HG03521 (cell line): ENCODE data around the gene PTPRJ.
"Not testable (repeated sequence)": the region's sequence is repeated elsewhere in the genome, so short reads cannot be mapped to it uniquely, and the experiment has no call there.

ENCODE experiments used
- ATAC-seq: cut with Tn5 transposase; IDR thresholded peaks from one replicate; pipeline ENCODE4 v1.9.1; 2021; ENCODE audit warnings: mild to moderate bottlenecking, moderate library complexity; ENCODE audit not compliant: unreplicated experiment

The PTPRJ gene

DNA sequence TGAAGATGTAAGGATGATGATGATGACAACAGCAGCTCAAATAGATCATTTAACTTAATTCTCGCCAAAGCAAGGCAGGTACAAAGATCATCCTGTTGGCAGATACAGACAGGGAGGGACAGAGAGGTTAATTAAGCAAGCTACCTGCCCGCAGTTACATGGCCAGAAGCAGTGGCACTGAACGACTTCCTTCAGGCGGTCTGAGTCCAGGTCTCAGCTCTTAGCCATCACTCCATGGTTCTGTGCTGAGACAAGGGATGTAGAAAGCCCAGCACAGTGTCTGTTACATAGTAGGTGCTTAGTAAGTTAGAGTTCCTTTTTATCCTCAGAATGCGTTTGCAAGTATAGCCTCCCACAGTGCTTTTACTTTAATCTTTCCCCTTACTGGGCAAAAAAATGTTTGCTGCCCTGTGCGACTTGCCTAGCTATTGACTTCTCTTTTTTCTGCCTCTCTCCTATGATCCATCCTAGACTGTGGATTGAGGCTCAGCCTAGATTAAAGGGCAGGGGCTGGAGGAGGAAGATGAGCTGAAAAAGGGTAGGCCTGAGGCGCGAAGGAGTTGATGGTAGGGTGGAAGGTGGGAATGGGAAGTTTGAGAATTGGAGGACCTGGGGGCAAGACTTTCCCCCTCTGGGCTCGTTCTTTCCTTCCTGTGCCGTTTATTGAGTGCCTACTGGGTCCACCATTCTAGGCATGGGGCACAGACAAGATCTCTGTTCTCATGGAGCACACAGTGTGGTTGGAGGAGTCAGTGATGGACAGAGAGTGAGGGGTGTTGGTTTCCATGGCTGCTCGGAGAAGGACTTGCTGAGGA lies 128.1 kb downstream of the PTPRJ start:
- ATAC-seq = no peak

DNA sequence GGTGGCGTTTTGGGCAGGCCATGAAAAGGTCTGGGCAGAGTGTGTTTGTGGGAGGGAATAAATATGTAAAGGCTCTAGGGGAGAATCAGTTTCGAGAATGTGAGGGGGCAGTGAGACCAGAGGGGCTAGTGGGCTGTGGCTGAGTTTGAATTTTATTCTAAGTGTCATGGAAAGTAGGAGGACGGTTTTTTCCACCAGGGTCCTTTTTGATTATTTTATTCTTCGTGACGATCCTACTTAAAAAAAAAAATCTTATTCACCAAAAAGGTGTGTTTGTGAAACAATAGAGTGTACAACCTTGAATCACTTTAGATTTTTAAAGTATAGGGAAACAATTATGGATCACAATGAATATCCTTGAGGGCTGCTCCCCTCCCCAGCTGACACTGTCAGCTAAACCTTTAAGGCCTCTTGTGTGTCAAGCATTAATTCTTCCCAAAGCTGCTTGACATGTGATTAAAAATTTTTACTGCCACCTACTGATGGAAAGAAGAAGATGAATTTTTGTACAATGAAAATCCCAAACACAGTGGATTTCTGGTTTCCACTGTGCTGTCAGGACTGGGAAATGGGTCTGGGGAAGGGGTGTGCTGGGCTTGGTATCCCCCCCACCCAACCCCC lies 128.8 kb downstream of the PTPRJ start:
- ATAC-seq = no peak

GRCh38 chr11:48110509-48110766 lies 130.1 kb downstream of the PTPRJ start:
- no peak for ATAC-seq

DNA sequence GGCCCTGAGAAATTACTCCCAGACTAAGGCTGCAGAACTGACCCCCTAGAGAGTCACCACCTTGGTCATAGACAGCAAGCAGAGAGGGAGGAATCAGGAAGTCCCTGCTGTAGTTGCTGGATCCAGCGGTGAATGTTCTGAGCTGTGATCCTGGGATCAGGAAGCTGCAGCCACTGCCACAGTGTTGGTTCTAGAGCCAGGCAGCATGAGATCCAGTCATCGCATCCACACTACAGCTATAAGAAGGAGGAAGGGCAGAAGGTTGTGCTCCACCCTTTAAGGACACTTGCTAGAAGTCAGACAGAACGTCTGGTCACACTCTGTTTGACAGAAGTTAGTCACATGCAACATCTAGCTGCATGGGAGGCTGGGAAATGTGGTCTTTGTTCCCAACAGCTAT lies 131.5 kb downstream of the PTPRJ start:
- no peak for ATAC-seq

GRCh38 chr11:48114740-48115139 lies 134.4 kb downstream of the PTPRJ start:
- ATAC-seq = no peak

- no peak for ATAC-seq
These were observed 136.3 kb downstream of the PTPRJ start for GRCh38 chr11:48116437-48117228.

DNA sequence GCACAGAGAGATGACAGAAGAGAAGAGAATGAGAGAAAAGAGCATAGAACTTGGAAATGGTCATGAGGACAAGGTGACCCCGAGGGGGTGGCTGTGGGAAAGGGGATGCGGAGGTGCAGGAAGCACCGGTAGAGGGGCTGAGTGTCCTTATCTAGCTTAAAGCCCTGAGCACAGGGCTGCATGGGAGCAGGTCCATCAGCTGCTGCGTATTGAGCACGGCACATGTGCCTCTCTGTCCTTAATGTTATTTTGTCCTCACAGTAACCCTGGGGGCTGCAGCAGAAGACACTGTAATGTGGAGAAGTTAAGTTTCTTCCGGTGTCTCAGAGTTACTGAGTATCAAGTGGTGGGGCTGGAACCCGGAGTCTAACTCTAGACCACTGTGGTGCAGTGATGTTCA lies 141.9 kb downstream of the PTPRJ start:
- no peak for ATAC-seq

GRCh38 chr11:48122656-48123055 lies 142.3 kb downstream of the PTPRJ start:
- no peak for ATAC-seq

DNA sequence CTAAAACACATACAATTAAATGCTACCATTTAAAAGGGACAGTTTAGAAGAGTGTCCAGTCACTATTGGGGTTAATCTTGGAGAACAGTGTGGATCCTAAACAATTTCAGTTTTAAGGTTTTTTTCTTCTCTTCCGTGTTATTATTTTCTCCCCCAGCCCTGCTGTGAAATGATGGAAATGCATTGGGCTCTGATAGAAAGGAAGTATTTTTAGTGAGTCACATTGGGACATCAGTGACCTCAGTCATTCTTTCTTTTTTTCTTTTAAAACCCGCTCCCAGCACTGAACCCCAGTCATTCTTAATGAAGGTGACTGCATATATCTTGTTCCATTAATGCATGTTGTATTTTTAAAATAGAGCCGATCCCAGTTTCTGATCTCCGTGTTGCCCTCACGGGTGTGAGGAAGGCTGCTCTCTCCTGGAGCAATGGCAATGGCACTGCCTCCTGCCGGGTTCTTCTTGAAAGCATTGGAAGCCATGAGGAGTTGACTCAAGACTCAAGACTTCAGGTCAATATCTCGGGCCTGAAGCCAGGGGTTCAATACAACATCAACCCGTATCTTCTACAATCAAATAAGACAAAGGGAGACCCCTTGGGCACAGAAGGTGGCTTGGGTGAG lies 143.0 kb downstream of the PTPRJ start:
- no peak for ATAC-seq

GRCh38 chr11:48123934-48124755 lies 143.8 kb downstream of the PTPRJ start:
- no peak for ATAC-seq

DNA sequence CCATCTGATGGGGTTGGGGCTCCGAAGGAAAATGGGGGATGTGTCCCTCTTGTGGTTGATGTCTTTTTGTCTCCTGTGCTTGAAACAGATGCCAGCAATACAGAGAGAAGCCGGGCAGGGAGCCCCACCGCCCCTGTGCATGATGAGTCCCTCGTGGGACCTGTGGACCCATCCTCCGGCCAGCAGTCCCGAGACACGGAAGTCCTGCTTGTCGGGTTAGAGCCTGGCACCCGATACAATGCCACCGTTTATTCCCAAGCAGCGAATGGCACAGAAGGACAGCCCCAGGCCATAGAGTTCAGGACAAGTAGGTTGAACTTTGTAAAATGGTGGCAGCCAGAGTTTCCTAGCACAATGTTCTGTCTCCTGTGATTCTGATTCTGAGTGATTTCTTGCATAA lies 144.5 kb downstream of the PTPRJ start:
- no peak for ATAC-seq

DNA sequence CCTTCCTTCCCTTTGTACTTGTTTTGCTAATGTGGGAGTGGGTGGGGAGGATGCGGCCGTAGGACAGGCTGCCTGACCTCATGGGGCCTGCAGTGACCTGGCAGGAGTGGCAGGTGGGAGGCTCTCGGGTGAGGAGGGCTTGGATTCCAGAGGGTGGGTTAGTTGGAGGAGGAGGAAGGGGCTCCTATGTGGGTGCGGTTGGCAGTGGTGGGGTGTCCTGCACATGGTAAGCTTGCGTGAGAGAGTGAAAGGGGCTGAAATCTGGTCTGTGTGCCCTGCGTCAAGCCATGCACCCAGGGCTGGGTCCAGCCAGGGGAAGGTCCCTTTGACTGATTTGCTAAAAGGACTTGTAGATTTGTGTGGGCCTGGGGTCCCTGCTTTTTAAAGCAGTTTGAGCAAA lies 145.5 kb downstream of the PTPRJ start:
- ATAC-seq = no peak

DNA sequence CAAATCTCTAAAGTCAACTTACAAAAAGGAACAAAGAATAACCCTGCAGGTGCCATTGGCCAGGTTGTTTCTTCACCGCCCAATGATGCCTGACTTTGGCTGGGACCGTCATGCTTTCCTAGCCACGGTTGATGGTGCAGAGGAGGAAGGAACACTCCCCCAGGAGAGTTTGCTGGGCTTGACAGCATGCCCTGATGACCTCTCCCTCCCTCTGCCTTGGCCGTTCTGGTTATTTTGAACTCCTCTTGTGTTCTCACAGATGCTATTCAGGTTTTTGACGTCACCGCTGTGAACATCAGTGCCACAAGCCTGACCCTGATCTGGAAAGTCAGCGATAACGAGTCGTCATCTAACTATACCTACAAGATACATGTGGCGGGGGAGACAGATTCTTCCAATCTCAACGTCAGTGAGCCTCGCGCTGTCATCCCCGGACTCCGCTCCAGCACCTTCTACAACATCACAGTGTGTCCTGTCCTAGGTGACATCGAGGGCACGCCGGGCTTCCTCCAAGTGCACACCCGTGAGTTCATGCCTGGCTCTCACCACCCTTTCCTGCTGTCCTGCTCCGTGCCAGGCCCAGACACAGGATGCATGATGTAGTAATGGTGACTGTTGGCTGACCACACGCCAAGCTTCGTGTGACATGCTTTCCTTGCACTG lies 147.3 kb downstream of the PTPRJ start:
- ATAC-seq = no peak

GRCh38 chr11:48129697-48130395 lies 149.5 kb downstream of the PTPRJ start:
- ATAC-seq = no peak

GRCh38 chr11:48134221-48134922 lies 154.0 kb downstream of the PTPRJ start:
- no peak for ATAC-seq

- no peak for ATAC-seq
These were observed 157.9 kb downstream of the PTPRJ start for GRCh38 chr11:48138222-48138621.

DNA sequence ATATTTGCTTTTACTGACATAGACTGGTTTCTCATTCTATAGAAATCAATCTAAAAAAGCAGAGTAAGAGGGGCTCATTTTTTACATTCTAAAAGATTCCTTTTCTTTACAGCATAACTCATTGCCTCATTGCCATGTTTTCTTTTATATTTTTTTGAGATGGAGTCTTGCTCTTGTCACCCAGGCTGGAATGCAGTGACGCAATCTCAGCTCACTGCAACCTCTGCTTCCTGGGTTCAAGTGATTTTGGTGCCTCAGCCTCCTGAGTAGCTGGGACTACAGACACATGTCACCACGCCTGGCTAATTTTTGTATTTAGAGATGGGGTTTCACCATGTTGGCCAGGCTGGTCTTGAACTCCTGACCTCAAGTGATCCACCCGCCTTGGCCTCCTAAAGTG lies 159.5 kb downstream of the PTPRJ start:
- not testable (repeated sequence) for ATAC-seq

GRCh38 chr11:48141475-48142122 lies 161.2 kb downstream of the PTPRJ start:
- ATAC-seq = no peak

GRCh38 chr11:48142889-48143288 lies 162.5 kb downstream of the PTPRJ start:
- ATAC-seq = no peak
